Activated T-helper 9 cell treated with anti-CD3 and anti-CD28 coated beads, Interleukin-2, amount 50 U/mL, for 16 hours (primary cell): ENCODE results near the gene CD320.
A peak's percentile ranks its signal among the peaks of the same experiment; 100 is the strongest.
"Not testable (repeated sequence)": the region's sequence is repeated elsewhere in the genome, so short reads cannot be mapped to it uniquely, and the experiment has no call there.

Source experiments
- DNase-seq: peaks from one replicate; pipeline ENCODE4 v3.0.0-alpha.2; 2020; ENCODE audit warnings: low read depth

CD320 gene

DNA sequence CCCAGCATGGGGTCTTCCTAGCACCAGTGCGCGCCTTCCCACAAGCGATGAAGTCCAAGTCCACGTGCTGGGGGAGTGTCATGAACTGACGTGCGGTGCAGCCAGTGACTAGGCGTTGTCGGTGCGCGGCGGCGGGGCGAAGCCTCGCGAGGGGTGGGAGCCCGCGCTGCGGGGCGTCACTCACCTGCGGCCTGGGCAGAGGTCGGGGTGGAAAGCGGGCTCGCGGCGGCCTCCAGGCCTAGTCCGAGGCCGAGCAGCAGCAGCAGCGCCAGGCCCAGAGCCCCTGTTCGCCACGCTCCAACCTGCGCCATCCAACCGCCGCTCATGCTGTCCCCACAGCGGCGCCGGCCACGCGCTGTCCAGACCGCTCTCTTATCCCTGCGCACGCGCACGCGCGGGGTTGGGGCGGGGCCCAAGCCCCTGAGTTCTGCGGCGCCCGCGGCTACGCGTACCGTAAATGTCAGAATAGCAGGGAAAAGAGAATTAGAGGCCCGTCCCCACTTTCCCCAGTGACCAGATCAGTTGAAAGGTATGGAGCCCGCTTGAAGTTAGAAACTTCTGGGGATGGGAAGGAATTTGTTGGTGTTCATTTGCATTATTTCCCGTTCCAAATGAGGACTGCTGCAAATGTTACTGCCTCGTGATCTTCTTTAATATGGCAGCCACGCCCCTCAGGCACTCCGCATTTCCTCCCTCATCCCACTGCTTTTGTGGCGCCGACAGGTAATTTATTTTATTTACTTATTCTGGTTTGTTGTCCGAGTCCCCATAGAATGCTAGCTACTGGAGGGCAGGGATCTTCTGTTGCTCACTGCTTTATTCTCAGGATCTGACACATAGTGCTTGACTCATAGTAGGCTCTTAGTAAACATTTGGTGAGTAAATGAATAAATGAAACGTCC lies at the start of gene CD320:
Gene CD320 (minus strand): TSS at position 394 of the 902 bp plus-strand sequence. CDS start 68 bp downstream, at position 326.
- DNase-seq = peak; percentile 78

DNA sequence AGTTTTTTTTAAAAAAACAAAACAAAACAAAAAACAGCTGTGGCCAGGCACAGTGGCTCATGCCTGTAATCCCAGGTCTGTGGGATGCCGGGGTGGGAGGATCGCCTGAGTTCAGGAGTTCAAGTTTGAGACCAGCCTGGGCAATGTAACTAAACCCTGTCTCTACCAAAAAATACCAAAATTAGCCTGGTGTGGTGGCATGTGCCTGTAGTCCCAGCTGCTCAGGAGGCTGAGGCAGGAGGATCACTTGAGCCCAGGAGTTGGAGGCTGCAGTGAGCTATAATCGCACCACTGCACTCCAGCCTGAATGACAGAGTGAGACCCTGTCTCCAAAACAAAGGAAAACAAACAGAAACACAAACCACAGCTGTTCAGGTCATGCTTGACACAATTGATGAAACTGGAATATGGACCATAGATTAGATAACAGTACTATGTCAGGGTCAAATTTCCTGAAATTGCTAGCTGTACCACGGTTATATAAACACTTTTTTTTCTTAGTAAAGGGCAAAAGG lies 48.9 kb upstream of the CD320 start:
- DNase-seq = no peak

DNA sequence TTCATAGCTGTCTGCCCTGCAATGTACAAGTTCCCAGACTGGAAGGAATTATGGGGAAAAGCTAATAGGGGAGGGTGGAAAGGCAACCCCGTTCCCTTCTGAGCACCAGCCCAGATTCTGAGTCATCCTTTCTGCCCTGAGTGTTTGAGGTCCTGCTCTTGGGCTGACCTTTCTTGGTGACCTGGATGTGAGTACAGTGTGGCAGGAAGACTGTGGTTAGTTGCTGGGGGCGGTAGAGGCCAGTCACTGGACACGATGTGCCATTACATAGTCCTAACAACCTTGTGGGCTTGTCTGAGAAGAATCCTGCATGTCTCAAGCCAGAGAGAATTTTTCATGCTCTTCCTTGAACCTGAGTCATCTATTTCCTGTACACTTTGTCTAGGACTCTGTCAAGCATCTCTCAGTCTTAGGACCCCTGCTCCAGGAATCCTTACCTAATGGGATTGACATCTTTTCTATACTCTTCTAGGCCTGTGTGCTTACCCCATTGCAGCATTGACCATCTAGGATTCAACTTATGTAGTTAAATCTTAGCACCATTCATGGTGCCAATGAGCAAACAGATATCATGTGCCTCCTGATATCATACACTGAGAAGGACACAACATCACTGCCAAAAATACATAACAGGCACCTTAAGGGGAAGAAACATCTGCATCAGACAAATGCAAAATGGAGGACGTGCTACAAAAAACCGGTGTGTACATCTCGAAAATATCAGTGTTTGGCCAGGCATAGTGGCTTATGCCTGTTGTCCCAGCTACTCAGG lies 47.7 kb upstream of the CD320 start:
- no peak for DNase-seq

DNA sequence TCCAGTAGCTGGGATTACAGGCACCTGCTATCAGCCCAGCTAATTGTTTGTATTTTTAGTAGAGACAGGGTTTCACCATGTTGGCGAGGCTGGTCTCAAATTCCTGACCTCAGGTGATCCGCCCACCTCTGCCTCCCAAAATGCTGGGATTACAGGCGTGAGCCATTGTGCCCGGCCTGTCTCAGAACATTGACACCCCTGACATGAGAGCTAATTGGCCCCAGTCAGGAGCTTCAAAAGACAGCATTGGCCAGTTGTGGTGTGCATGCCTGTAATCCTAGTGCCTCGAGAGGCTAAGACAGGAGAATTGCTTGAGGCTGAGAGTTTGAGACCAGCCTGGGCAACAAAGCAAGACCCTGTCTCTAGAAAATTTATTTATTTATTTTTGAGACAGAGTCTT lies 44.7 kb upstream of the CD320 start:
- not testable (repeated sequence) for DNase-seq

DNA sequence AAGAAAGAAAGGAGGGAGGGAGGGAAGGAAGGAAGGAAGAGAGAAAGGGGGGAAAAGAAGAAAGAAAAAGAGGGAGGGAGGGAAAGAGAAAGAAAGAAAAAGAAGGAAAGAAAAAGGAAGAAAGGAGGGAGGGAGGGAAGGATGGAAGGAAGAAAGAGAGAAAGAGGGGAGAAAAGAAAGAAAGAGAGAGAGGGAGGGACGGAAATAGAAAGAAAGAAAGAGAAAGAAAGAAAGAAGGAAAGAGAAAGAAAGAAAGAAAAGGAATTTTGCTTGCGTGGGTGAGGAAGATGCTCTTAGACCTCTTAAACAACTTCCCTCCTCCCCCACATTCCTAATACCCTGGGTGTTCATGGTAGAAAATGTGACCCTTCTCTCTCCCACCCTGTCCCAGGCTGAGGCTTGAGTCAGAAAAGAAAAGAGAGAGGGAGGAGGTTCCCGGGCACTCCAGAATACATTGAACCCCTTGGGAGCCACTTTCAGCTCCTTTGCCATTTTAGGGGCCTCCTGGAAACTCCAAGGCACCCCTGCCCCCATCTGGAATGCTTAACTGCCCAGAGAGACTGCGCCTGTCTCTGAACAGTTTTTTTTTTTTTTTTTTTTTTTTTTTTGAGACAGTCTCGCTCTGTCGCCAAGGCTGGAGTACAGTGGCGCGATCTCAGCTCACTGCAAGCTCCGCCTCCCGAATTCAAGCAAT lies 44.1 kb upstream of the CD320 start:
- no peak for DNase-seq

DNA sequence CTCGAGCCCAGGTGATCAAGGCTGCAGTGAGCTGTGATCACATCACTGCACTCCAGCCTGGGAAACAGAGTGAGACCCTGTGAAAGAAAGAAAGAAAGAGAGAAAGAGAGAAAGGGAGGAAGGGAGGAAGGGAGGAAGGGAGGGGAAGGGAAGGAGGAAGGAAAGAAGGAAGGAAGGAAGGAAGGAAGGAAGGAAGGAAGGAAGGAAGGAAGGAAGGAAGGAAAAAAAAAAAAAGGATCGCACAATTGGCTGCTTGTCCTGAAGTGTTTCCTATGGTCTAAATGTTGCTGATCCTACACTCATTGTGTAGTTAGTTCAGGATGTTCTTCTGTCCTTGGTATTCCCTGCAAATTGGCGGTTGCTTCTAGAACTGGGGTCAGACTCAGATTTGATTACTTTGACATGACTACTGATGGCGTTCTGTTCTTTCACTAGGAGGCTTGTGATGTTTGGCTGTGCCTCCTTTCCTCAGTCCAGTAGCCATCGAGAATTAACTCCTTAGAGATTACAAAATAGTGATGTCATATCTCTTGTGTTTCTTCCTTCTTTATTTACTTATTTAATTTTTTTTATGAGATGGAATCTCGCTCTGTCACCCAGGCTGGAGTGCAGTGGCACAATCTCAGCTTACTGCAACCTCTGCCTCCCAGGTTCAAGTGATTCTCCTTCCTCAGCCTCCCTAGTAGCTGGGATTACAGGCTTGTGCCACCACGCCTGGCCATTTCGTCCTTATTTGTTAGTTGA lies 41.6 kb upstream of the CD320 start:
- DNase-seq = not testable (repeated sequence)

DNA sequence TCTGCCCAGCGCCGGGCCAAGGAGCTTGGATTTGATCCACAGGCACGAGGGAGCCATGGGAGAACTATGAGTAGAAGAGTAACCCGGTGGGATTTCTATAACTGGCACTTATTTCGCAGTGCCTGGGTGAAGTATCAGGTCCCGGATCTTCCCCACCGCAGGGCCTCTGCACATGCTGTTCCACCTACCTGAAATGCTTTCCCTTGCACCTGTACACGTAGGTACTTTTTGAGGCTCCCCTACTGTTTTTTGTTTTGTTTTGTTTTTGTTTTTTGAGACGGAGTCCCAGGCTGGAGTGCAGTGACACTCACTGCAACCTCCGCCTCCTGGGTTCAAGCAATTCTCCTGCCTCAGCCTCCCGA lies 35.3 kb upstream of the CD320 start:
- no peak for DNase-seq

DNA sequence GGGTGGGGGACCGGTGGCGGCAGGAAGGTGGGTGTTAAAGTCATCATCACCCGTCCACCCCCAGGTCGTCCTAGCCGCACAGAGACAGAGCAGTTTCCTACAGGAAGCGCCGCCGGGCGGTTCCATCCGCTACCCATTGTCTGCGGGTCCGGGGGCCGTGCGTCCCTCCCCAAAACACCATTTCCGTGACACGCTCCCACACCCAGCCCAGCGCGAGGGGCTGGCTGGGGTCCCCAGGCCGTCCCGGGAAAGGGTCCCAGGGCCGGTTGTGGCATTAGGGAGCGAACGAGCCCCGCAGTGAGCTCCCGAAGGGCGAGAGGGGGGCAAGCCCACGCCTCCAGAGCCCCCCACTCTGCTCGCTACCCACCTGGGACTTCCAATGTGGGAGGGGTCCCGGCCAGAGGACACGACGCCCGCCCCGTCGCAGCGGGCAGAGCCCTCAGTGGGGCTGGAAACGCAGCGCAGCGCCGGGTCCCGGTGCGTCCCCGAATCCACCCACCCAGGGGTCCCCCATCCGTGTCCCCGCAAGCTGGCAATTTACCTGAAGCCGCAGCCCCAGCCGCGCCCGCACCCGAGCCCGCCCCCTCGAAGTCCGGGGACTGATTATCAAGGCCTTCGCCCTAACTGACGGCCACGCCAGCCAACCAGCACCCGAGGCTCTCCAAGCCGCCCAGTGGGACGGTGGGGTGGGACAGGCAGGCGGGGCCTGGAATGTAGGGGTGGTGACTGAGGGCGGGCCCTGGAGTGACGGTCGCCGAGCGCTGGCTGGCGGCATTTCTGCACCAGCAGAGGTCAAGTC lies 34.7 kb upstream of the CD320 start, which contains the start of gene KANK3:
Gene KANK3 (minus strand): TSS at position 579 of the 799 bp plus-strand sequence. CDS start 5,434 bp downstream, outside the sequence.
- DNase-seq = peak; percentile 89

DNA sequence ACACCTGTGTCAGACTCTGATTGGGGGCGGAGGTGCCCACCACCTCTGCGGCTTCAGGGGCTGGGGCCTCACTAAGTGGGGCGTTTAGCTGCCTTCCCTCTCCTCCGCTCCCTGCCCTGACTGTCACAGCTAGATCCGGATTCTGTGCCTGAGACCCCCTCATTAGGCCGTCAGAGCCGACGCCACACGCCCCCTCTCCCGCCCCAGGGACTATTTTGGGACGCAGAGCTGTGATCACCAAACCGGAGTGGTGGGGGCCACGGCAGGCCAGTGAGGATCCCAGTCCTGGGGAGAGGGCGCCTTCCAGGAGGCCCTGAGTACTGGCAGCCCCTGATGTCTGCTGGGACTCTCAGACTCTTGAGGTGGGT lies 34.1 kb upstream of the CD320 start:
- no peak for DNase-seq

DNA sequence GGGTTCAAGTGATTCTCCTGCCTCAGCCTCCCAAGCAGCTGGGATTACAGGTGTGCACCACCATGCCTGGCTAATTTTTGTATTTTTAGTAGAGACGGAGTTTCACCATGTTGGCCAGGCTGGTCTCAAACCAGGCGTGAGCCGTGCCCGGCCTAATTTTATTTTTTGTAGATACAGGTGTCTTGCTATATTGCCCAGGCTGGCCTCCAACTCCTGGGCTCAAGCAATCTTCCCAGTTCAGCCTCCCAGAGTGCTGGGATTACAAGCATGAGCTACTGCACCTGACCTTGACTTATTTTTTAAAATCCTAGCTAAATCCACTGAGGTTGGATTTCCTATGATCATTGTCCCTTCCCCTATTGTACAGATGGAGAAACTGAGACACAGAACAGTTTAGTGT lies 33.3 kb upstream of the CD320 start:
- DNase-seq = not testable (repeated sequence)

DNA sequence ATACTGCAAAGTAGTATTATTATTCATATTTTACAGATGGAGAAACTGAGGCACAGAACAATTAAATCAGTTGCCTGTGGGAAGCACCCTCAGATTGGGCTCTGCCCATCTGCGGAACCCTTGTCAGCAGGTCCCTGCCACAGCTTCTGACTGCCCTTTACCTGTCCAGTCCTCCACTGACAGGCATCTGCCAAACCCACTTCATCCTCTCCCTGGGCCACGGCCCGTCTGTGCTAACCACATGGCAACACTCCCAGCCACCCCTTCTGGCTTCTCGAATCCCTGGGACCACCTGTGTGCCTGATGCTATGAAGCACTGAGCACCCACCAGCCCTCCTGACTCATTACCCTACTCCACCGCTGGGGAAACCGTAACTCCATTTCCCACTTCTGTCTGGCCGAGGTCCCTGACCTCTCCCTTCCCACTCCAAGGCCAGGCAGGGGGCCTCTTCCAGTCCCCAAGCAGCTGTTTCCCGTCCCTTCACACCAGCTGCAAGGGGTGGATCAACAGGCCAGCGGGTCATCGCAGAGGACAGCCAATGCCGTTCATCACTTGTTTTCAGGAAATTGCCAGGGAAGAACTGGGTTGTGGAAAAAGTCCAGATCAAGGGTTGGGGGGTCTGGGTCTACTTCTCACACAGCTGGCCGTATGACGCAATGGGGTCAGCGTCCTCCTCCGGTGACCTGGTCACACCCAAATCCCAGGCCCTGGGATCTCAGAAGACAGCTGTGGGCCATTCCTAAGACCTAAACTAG lies 32.4 kb upstream of the CD320 start:
- DNase-seq = no peak

DNA sequence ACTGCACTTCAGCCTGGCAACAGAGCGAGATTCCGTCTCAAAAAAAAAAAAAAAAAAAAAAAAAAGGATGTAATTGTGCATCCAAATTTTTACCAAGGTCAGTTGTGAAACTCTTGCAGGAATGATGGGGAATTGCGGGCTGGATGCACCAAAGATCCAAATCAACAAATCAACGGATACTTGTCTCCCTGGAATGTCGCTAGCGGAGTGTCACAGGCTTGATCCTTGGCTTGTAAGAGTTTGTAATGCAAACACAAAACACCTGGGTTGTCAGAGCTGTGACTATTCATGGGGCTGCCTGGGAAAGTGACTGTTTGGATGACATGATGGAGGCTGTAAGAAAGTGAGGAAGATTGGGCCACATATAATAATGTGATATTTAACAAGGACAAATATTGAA lies 30.7 kb upstream of the CD320 start:
- no peak for DNase-seq

DNA sequence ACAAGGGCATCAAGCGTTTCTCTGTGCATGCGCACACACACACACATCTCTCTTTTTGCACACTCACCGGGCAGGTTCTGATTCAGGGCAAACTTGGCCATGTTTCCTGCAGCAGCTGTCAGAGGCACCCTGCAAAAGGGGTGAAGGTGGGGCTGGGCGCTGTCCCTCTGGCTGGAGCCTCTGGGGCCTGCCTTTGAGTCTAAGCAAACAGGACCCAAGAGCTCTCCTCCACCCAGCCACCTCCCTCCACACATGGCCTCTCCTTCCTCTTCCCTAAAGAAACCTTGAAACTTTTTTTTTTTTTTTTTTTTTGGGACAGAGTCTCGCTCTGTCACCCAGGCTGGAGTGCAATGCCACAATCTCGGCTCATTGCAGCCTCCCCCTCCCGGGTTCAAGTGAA lies 29.6 kb upstream of the CD320 start:
- no peak for DNase-seq

DNA sequence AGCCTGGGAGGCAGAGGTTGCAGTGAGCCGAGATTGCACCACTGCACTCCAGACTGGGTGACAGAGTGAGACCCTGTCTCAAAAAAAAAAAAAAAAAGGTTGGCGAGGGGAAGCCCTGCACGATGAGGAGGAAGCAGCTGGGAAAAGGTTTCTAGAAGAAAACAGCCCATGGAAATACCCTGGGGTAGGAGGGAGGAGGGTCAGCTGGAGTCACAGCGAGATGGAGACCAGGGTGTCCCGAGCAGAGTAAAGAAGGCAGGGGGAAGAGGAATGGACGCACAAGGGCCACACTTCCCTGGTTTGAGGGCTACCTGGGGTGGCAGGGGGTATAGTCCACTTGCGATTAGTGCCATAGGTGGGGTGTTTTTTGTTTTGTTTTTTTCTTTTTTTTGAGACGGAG lies 28.5 kb upstream of the CD320 start:
- no peak for DNase-seq

DNA sequence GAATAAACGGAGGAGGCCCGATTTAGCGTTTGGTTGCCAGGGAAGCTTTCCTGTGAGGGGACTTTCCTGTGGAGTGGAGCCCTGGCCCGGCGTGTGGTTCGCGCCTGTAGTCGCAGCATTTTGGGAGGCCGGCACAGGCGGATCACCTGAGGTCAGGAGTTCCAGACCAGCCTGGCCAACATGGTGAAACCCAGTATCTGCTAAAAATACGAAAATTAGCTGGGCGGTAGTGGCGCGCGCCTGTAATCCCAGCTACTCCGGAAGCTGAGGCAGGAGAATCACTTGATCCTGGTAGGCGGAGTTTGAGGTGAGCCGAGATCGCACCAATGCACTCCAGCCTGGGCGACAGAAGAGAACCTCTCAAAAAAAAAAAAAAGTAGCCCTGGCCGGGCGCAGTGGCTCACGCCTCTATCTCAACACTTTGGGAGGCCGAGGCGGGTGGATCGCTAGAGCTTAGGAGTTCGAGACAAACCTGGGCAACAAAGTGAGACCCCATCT lies 28.0 kb upstream of the CD320 start:
- DNase-seq = no peak

DNA sequence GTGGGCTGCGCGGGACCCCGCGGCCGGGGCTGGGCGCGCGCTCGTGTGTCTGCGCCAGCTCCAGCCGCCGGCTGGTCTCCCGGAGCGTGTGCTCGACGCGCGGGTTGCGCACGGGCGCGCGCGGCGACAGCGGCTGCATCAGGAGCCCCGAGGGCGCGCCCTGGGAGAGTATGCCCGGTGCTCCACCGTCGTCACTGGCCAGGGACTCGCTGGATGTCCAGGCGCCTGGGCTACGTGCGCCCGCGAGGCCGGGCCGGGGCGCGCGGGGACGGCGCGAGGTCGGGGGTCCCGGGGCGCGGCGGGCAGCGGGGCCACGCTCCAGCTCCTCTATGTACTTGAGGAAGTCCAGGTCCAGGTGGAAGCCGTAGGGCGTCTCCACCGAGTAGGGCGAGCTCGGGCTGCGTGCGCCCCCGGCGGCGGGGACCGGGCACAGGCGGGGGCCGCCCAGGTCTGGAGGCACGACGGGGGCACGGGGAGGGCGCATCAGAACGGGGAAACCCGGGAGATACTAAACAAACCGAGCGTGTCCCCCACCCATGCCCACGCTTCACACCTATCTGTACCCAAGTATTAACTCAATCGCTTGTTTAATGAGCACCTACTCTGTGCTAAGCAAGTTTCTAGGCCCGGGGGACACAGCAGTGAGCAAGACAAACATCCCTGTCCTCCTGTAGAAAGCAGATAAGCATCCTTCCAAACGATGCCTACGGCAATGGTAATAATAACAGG lies 27.3 kb upstream of the CD320 start:
- no peak for DNase-seq

DNA sequence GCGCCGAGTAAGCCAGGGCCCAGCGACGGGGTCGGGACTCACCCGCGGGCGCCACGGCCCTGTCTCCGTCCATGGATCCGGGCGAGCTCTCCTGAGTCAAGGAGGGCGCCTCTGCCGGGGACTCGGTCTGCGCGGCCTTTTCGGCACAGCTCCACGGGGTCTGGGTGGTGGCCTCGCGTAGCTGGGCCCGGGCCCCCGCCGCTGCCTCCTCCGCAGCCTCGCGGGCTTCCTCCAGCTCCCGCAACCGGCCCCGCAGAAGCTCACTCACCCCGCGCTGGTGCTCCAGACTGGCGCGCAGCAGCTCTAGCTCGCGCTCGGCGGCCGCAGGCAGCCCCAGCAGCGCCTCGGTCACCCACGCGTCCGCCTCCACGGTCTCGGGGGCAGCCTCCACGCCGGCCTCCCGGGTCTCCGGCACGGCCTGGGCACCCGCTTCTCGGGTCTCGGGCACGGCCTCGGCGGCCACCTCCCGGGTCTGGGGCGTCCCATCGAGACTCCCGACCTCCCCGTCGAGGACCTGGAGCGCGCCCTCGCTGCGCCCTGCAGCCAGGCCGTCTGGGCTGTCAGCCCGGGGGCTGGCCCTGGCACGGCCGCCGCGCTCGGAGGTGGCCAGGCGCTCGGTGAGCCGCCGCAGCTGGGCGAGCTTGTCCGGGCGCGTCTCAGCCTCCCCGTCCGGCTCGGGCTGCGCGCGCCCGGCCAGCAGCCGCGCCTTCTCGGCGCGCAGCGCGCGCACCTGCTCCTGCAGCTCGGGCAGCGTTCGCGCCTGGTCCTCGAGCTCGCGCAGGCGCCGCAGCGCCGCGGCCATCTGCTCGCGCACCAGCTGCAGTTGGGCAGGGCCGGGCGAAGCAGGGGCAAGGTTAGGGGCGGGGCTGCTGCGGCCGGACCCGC lies 26.5 kb upstream of the CD320 start:
- no peak for DNase-seq
